DOHH2 (cell line): ENCODE results near the gene SFT2D1.

ENCODE experiments used
- H3F3A ChIP-seq: fragments of 200-600 bp; sonication (generic), shearing (Covaris generic); 2 replicates; pipeline ENCODE4 v1.6.0; 2016; ENCODE audit warnings: antibody characterized with exemption, mild to moderate bottlenecking; ENCODE audit not compliant: control insufficient read depth, insufficient read depth
- H3K27ac ChIP-seq: fragments of 200-600 bp; sonication (generic); 2 replicates; pipeline ENCODE4 v1.5.1; 2014; ENCODE audit warnings: low read depth, mild to moderate bottlenecking, low read length, moderate library complexity
- H3K27me3 ChIP-seq: fragments of 200-600 bp; sonication (generic); 2 replicates; pipeline ENCODE4 v1.6.1; 2014; ENCODE audit warnings: mild to moderate bottlenecking, low read length, mixed read lengths; ENCODE audit not compliant: control insufficient read depth
- H3K36me3 ChIP-seq: fragments of 200-600 bp; sonication (generic); 2 replicates; pipeline ENCODE4 v1.6.1; 2014; ENCODE audit warnings: mild to moderate bottlenecking, low read length, moderate library complexity, mixed read lengths; ENCODE audit not compliant: control insufficient read depth
- H3K4me1 ChIP-seq: fragments of 200-600 bp; sonication (generic); 2 replicates; pipeline ENCODE4 v1.6.1; 2014; ENCODE audit warnings: mild to moderate bottlenecking, low read length, mixed read lengths; ENCODE audit not compliant: control insufficient read depth
- H3K4me2 ChIP-seq: fragments of 200-600 bp; sonication (generic); 2 replicates; pipeline ENCODE4 v1.6.0; 2014; ENCODE audit warnings: mild to moderate bottlenecking, low read length, moderate library complexity
- H3K4me3 ChIP-seq: fragments of 200-600 bp; sonication (generic); 2 replicates; pipeline ENCODE4 v1.5.1; 2014; ENCODE audit warnings: mild to moderate bottlenecking, low read length, mixed read lengths
- H3K79me2 ChIP-seq: fragments of 200-600 bp; sonication (generic); 2 replicates; pipeline ENCODE4 v1.6.1; 2014; ENCODE audit warnings: mild to moderate bottlenecking, low read length, mixed read lengths; ENCODE audit not compliant: control insufficient read depth
- H3K9me2 ChIP-seq: fragments of 200-600 bp; sonication (generic); replicated peaks from 2 replicates; pipeline ENCODE4 v1.6.1; 2014; ENCODE audit warnings: mild to moderate bottlenecking, low read length, mixed read lengths; ENCODE audit not compliant: control insufficient read depth
- H3K9me3 ChIP-seq: fragments of 200-600 bp; sonication (generic); 2 replicates; pipeline ENCODE4 v1.6.1; 2014; ENCODE audit warnings: antibody characterized with exemption, low read length, mixed read lengths; ENCODE audit not compliant: control insufficient read depth, insufficient read depth
- H4K20me1 ChIP-seq: fragments of 200-600 bp; sonication (generic); 2 replicates; pipeline ENCODE4 v1.6.0; 2014; ENCODE audit warnings: low read depth, mild to moderate bottlenecking, antibody characterized with exemption, low read length, moderate library complexity; ENCODE audit not compliant: control insufficient read depth, insufficient read depth
- CTCF ChIP-seq: fragments of 200-600 bp; sonication (generic); IDR thresholded peaks from one replicate; pipeline ENCODE4 v1.5.1; 2014; ENCODE audit warnings: antibody characterized with exemption, mild to moderate bottlenecking, low read depth, low read length; ENCODE audit not compliant: poor library complexity, severe bottlenecking
- EZH2phosphoT487 ChIP-seq: fragments of 200-600 bp; sonication (generic); IDR thresholded peaks from 2 replicates; pipeline ENCODE4 v1.6.1; 2017; ENCODE audit warnings: borderline replicate concordance, mild to moderate bottlenecking, antibody characterized with exemption, low read length, moderate library complexity, mixed read lengths

SFT2D1 gene

GRCh38 chr6:166306378-166307081 is 35.8 kb downstream of the SFT2D1 start:
- Histone ChIP-seq H3K36me3 (no peaks in the 10 kb centered on the region), H3K4me1 (peaks cover 12% of the 10 kb centered on the region), H3K9me3 (no peaks in the 10 kb centered on the region), H3K27ac (no peak overlapping the region), H3F3A (0 out of 2 replicates have a peak, but pooled peaks cover 2% of the 10 kb centered on the region), H3K4me3 (no peak overlapping the region), H3K4me2 (no peak overlapping the region), H3K79me2 (no peaks in the 10 kb centered on the region), H3K27me3 (peaks cover 24% of the 10 kb centered on the region), H4K20me1 (no peaks in the 10 kb centered on the region), H3K9me2 (no peaks in the 10 kb centered on the region)
- TF ChIP-seq CTCF: no peak
- no peak for TF ChIP-seq EZH2phosphoT487

- Histone ChIP-seq H3K4me2 (no peak overlapping the region), H3K4me1 (peaks cover 12% of the 10 kb centered on the region), H4K20me1 (no peaks in the 10 kb centered on the region), H3F3A (0 out of 2 replicates have a peak, but pooled peaks cover 2% of the 10 kb centered on the region), H3K4me3 (no peak overlapping the region), H3K27me3 (peaks cover 24% of the 10 kb centered on the region), H3K27ac (no peak overlapping the region), H3K9me2 (no peaks in the 10 kb centered on the region), H3K79me2 (no peaks in the 10 kb centered on the region), H3K36me3 (no peaks in the 10 kb centered on the region), H3K9me3 (no peaks in the 10 kb centered on the region)
- TF ChIP-seq CTCF: no peak
- TF ChIP-seq EZH2phosphoT487: no peak
Observed at GRCh38 chr6:166305562-166306117, 36.7 kb downstream of the SFT2D1 start.

- H3K79me2 ChIP-seq: no peaks in the 10 kb centered on the region
- H3K9me2 ChIP-seq: no peaks in the 10 kb centered on the region
- H3K4me2 ChIP-seq: no peak overlapping the region
- H4K20me1 ChIP-seq: no peaks in the 10 kb centered on the region
- 0 out of 2 replicates have a peak, but pooled peaks cover 2% of the 10 kb centered on the region for H3F3A ChIP-seq
- TF ChIP-seq CTCF: no peak
- TF ChIP-seq EZH2phosphoT487: no peak
- H3K9me3 ChIP-seq: no peaks in the 10 kb centered on the region
- peaks cover 12% of the 10 kb centered on the region for H3K4me1 ChIP-seq
- no peaks in the 10 kb centered on the region for H3K36me3 ChIP-seq
- H3K27me3 ChIP-seq: peaks cover 19% of the 10 kb centered on the region
- H3K27ac ChIP-seq: no peak overlapping the region
- H3K4me3 ChIP-seq: no peak overlapping the region
Observed at GRCh38 chr6:166304106-166304505, 38.2 kb downstream of the SFT2D1 start.
